WTC11 (cell line): ENCODE results near the gene SMURF1.

ENCODE experiments used
- CTCF ChIP-seq: fragments of 200-600 bp; IDR thresholded peaks from 2 replicates; pipeline ENCODE4 v1.8.0; 2022; ENCODE audit warnings: antibody characterized with exemption
- FOXP4 ChIP-seq: sonication (generic); formaldehyde crosslinking; IDR thresholded peaks from 2 replicates; pipeline ENCODE4 v1.8.0; 2022; ENCODE audit warnings: mild to moderate bottlenecking, missing genetic modification reagents
- IRF1 ChIP-seq: sonication (generic); formaldehyde crosslinking; IDR thresholded peaks from 2 replicates; pipeline ENCODE4 v1.8.0; 2023; ENCODE audit warnings: missing genetic modification reagents
- JUN ChIP-seq: sonication (generic); formaldehyde crosslinking; IDR thresholded peaks from 2 replicates; pipeline ENCODE4 v1.8.0; 2023; ENCODE audit warnings: mild to moderate bottlenecking, missing genetic modification reagents
- NR1H2 ChIP-seq: sonication (generic); formaldehyde crosslinking; IDR thresholded peaks from 2 replicates; pipeline ENCODE4 v1.9.0; 2021; ENCODE audit warnings: mild to moderate bottlenecking, moderate library complexity, missing genetic modification reagents
- NR3C1 ChIP-seq: sonication (generic); formaldehyde crosslinking; conservative IDR thresholded peaks from 2 replicates; pipeline ENCODE4 v1.8.1; 2023; ENCODE audit warnings: low read depth, mild to moderate bottlenecking, missing genetic modification reagents
- ZBTB43 ChIP-seq: sonication (generic); formaldehyde crosslinking; IDR thresholded peaks from 2 replicates; pipeline ENCODE4 v1.8.1; 2023; ENCODE audit warnings: mild to moderate bottlenecking, missing genetic modification reagents
- ZNF138 ChIP-seq: sonication (generic); formaldehyde crosslinking; conservative IDR thresholded peaks from 2 replicates; pipeline ENCODE4 v1.8.1; 2022; ENCODE audit warnings: mild to moderate bottlenecking, moderate library complexity, missing genetic modification reagents

GRCh38 chr7:98997846-98998245, 146.1 kb downstream of the SMURF1 start:
- TF ChIP-seq NR3C1 (CRISPR knock-in tag), result no peak
- no peak for TF ChIP-seq CTCF
- TF ChIP-seq FOXP4 (CRISPR knock-in tag), result no peak
- no peak for TF ChIP-seq ZNF138 (CRISPR knock-in tag)
- no peak for TF ChIP-seq IRF1 (CRISPR knock-in tag)
- TF ChIP-seq NR1H2 (CRISPR knock-in tag), result no peak
- no peak for TF ChIP-seq JUN (CRISPR knock-in tag)
- no peak for TF ChIP-seq ZBTB43 (CRISPR knock-in tag)
